Liver (tissue), 9 donors: ENCODE data around the gene MYO9A. TPM values are rescaled to one million over a fixed set of nuclear protein-coding genes. Genes with fewer than 3 reads are reported as not detected.

Experiments
- DNase-seq: peaks from one replicate; pipeline ENCODE4 v3.0.0-alpha.2; 2017; ENCODE audit warnings: low spot score
- H3K27ac ChIP-seq, 2 donors: one replicate each; pipeline ENCODE4 v1.7.0; 2013; ENCODE audit warnings: inconsistent platforms in 2 of 2, low read length in 2 of 2, control low read depth in 1 of 2, low read depth in 1 of 2, mild to moderate bottlenecking in 1 of 2
- H3K27me3 ChIP-seq, 4 donors: one replicate each; pipeline versions ENCODE4 v1.6.1 to v1.7.0; 2013; ENCODE audit warnings: low read length in 3 of 4, inconsistent platforms in 1 of 4, mild to moderate bottlenecking in 1 of 4, moderate library complexity in 1 of 4; ENCODE audit not compliant: control insufficient read depth in 4 of 4, insufficient read depth in 4 of 4
- H3K36me3 ChIP-seq, 4 donors: one replicate each; pipeline versions ENCODE4 v1.6.1 to v1.7.0; 2013; ENCODE audit warnings: low read length in 3 of 4, mild to moderate bottlenecking in 3 of 4, low read depth in 1 of 4, moderate library complexity in 1 of 4; ENCODE audit not compliant: control insufficient read depth in 4 of 4, insufficient read depth in 3 of 4
- H3K4me1 ChIP-seq, 4 donors: one replicate each; pipeline versions ENCODE4 v1.6.1 to v1.7.0; 2013; ENCODE audit warnings: low read length in 3 of 4, mild to moderate bottlenecking in 3 of 4, moderate library complexity in 1 of 4; ENCODE audit not compliant: control insufficient read depth in 4 of 4, insufficient read depth in 4 of 4
- H3K4me3 ChIP-seq, 3 donors: one replicate each; pipeline versions ENCODE4 v1.6.1 to v1.7.0; 2013; ENCODE audit warnings: low read length in 3 of 3, control low read depth in 1 of 3, low read depth in 1 of 3, mild to moderate bottlenecking in 1 of 3
- H3K9ac ChIP-seq, 2 donors: one replicate each; pipeline ENCODE4 v1.7.0; 2013; ENCODE audit warnings: low read length in 2 of 2, mild to moderate bottlenecking in 2 of 2, moderate library complexity in 2 of 2, control low read depth in 1 of 2, low read depth in 1 of 2
- H3K9me3 ChIP-seq, 4 donors: one replicate each; pipeline versions ENCODE4 v1.6.1 to v1.7.0; 2013; ENCODE audit warnings: low read length in 3 of 4; ENCODE audit not compliant: control insufficient read depth in 4 of 4
- CTCF ChIP-seq: fragments of 150-350 bp; IDR thresholded peaks from 2 replicates; pipeline ENCODE4 v1.5.1; 2017; ENCODE audit warnings: improper control_type of control experiment, low read depth, low read length; ENCODE audit not compliant: missing input control
- EGR1 ChIP-seq, 2 donors: IDR thresholded peaks; 2 replicates each; pipeline ENCODE4 v1.6.1; 2016 to 2018; ENCODE audit warnings: antibody characterized with exemption in 2 of 2, low read depth in 2 of 2
- FOXA1 ChIP-seq: IDR thresholded peaks from 2 replicates; pipeline ENCODE4 v1.6.1; 2016; ENCODE audit warnings: antibody characterized with exemption
- FOXA2 ChIP-seq: IDR thresholded peaks from 2 replicates; pipeline ENCODE4 v1.6.1; 2016; ENCODE audit warnings: antibody characterized with exemption
- GABPA ChIP-seq, 2 donors: IDR thresholded peaks in 1 of 2; conservative IDR thresholded peaks in 1 of 2; 2 replicates each; pipeline ENCODE4 v1.6.1; 2016; ENCODE audit warnings: antibody characterized with exemption in 2 of 2, mild to moderate bottlenecking in 1 of 2, moderate library complexity in 1 of 2
- HNF4A ChIP-seq, 2 donors: conservative IDR thresholded peaks; 2 replicates each; pipeline ENCODE4 v1.6.1; 2016; ENCODE audit warnings: antibody characterized with exemption in 2 of 2, mild to moderate bottlenecking in 2 of 2
- HNF4G ChIP-seq: IDR thresholded peaks from 2 replicates; pipeline ENCODE4 v1.6.1; 2016; ENCODE audit warnings: antibody characterized with exemption
- JUND ChIP-seq, 2 donors: IDR thresholded peaks; 2 replicates each; pipeline ENCODE4 v1.6.1; 2016; ENCODE audit warnings: antibody characterized with exemption in 2 of 2
- NR2F2 ChIP-seq: IDR thresholded peaks from 2 replicates; pipeline ENCODE4 v1.6.1; 2016; ENCODE audit warnings: antibody characterized with exemption
- RAD21 ChIP-seq, 2 donors: IDR thresholded peaks; 2 replicates each; pipeline ENCODE4 v1.6.1; 2016; ENCODE audit warnings: antibody characterized with exemption in 2 of 2, mild to moderate bottlenecking in 2 of 2
- RXRA ChIP-seq, 2 donors: IDR thresholded peaks; 2 replicates each; pipeline ENCODE4 v1.6.1; 2017 to 2018; ENCODE audit warnings: antibody characterized with exemption in 2 of 2, mild to moderate bottlenecking in 1 of 2
- SP1 ChIP-seq: IDR thresholded peaks from 2 replicates; pipeline ENCODE4 v1.6.1; 2018; ENCODE audit warnings: antibody characterized with exemption, mild to moderate bottlenecking
- TAF1 ChIP-seq: conservative IDR thresholded peaks from 2 replicates; pipeline ENCODE4 v1.6.1; 2016; ENCODE audit warnings: antibody characterized with exemption, mild to moderate bottlenecking
- YY1 ChIP-seq: IDR thresholded peaks from 2 replicates; pipeline ENCODE4 v1.6.1; 2016; ENCODE audit warnings: antibody characterized with exemption, mild to moderate bottlenecking
- ZBTB33 ChIP-seq: IDR thresholded peaks from 2 replicates; pipeline ENCODE4 v1.6.1; 2016; ENCODE audit warnings: antibody characterized with exemption
- WGBS: extraction: QIAGEN DNeasy Blood & Tissue Kit; methylation state at CpG from one replicate; pipeline ENCODE4 v1.1.7; 2013; 5-methylcytosine and 5-hydroxymethylcytosine counted together
- polyA plus RNA-seq, 2 donors: library from polyadenylated mRNA; stranded (reverse) in 1 of 2; unstranded in 1 of 2; fragments of 200-250 nt in 1 of 2; fragments of >200 nt in 1 of 2; fragmentation: Nextera tagmentation in 1 of 2; extraction: Ambion mirVana in 1 of 2; gene quantifications; one replicate each; pipeline versions ENCODE4 v1.2.1 to v1.2.3, GENCODE V29; 2013 to 2015
- total RNA-seq, 2 donors: library from RNA; depleted of rRNA; stranded (reverse); fragments of >200 nt; gene quantifications; one replicate each; pipeline ENCODE4 v1.2.3, GENCODE V29; 2014
- TF ChIP-seq, protein P1 (sequence below): IDR thresholded peaks from 2 replicates; pipeline ENCODE4 v1.6.1; 2016; ENCODE audit warnings: antibody characterized with exemption
- TF ChIP-seq, protein P2 (sequence below): IDR thresholded peaks from 2 replicates; pipeline ENCODE4 v1.6.1; 2016; ENCODE audit warnings: antibody characterized with exemption
- TF ChIP-seq, protein P3 (sequence below): IDR thresholded peaks from 2 replicates; pipeline ENCODE4 v1.6.1; 2016; ENCODE audit warnings: antibody characterized with exemption, mild to moderate bottlenecking
- donor health status: healthy.
- donor health status: healthy.
- donor health status: healthy.
- donor health status: healthy.
- donor health status: healthy.

MYO9A gene
- total and polyA plus RNA-seq, 4 donors, result 1.4 to 14.9 (median 8.4) TPM

GRCh38 chr15:72117486-72118016 is 399 bp downstream of the MYO9A start:
- DNase-seq, result no peak
- under 1% methylated on average over 59 of the region's 59 CpGs for WGBS
- TF ChIP-seq NR2F2 (no peak), RXRA (IDR thresholded peaks at IDR 0.05) (no peak), TAF1 (no peak), SP1 (no peak), EGR1 (IDR thresholded peaks at IDR 0.05; ENCODE audit: low read depth in 2 of 2) (no peak), FOXA2 (no peak), FOXA1 (no peak), HNF4G (no peak), CTCF (no peak), YY1 (no peak), HNF4A (conservative IDR thresholded peaks at IDR 0.05) (no peak), JUND (IDR thresholded peaks at IDR 0.05) (no peak), GABPA (IDR thresholded peaks at IDR 0.05 in 1 of 2, conservative IDR thresholded peaks at IDR 0.05 in 1 of 2) (no peak), RAD21 (IDR thresholded peaks at IDR 0.05) (no peak), ZBTB33 (no peak)
- TF ChIP-seq, protein P1, sequence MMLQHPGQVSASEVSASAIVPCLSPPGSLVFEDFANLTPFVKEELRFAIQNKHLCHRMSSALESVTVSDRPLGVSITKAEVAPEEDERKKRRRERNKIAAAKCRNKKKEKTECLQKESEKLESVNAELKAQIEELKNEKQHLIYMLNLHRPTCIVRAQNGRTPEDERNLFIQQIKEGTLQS, result no peak
- TF ChIP-seq, protein P2, sequence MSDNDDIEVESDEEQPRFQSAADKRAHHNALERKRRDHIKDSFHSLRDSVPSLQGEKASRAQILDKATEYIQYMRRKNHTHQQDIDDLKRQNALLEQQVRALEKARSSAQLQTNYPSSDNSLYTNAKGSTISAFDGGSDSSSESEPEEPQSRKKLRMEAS, result no peak
- TF ChIP-seq, protein P3, sequence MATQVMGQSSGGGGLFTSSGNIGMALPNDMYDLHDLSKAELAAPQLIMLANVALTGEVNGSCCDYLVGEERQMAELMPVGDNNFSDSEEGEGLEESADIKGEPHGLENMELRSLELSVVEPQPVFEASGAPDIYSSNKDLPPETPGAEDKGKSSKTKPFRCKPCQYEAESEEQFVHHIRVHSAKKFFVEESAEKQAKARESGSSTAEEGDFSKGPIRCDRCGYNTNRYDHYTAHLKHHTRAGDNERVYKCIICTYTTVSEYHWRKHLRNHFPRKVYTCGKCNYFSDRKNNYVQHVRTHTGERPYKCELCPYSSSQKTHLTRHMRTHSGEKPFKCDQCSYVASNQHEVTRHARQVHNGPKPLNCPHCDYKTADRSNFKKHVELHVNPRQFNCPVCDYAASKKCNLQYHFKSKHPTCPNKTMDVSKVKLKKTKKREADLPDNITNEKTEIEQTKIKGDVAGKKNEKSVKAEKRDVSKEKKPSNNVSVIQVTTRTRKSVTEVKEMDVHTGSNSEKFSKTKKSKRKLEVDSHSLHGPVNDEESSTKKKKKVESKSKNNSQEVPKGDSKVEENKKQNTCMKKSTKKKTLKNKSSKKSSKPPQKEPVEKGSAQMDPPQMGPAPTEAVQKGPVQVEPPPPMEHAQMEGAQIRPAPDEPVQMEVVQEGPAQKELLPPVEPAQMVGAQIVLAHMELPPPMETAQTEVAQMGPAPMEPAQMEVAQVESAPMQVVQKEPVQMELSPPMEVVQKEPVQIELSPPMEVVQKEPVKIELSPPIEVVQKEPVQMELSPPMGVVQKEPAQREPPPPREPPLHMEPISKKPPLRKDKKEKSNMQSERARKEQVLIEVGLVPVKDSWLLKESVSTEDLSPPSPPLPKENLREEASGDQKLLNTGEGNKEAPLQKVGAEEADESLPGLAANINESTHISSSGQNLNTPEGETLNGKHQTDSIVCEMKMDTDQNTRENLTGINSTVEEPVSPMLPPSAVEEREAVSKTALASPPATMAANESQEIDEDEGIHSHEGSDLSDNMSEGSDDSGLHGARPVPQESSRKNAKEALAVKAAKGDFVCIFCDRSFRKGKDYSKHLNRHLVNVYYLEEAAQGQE, result no peak
- Histone ChIP-seq H3K36me3 (no peaks in the 10 kb centered on the region), H3K9me3 (no peaks in the 10 kb centered on the region), H3K4me3 (peak overlapping the region; percentile 70 to 99 (median 95)), H3K9ac (peak overlapping the region in 1 of 2 donors; percentile 74), H3K27me3 (no peaks in the 10 kb centered on the region), H3K27ac (peak overlapping the region; percentile 95 to 98), H3K4me1 (peaks cover 0 to 24% (median 17%) of the 10 kb centered on the region in 4 donors)
